GM12878 (cell line): ENCODE measurements around the gene CAMK2B. TPM values are rescaled to one million over a fixed set of nuclear protein-coding genes. Genes with fewer than 3 reads are reported as not detected.

Experiments used
- ATAC-seq: fragments of 200-7000 bp; cut with Tn5 transposase; 3 replicates; pipeline ENCODE4 v1.9.1; 2020; ENCODE audit warnings: mild to moderate bottlenecking, moderate library complexity
- BruUV-seq: library from RNA; stranded (reverse); fragments of 400-500 nt; replicated peaks from 2 replicates; lab custom pipeline; 2021; lab: Mats Ljungman, UMichigan
- CTCF ChIA-PET: fragments of 300-600 bp; sonication (Branson Sonifier 250); formaldehyde crosslinking; extraction: SDS; loops from one replicate; lab custom pipeline; 2021; ENCODE audit warnings: inconsistent platforms; lab: Yijun Ruan, JAX
- POLR2A ChIA-PET: fragments of 350-600 bp; formaldehyde crosslinking; extraction: SDS; loops from one replicate; lab custom pipeline; 2021; ENCODE audit warnings: inconsistent platforms; lab: Charles Lee
- RAD21 ChIA-PET: fragments of 300-600 bp; sonication (Branson Sonifier 250); formaldehyde crosslinking; loops from one replicate; lab custom pipeline; 2023; ENCODE audit warnings: antibody characterized with exemption; ENCODE audit not compliant: unreplicated experiment; lab: Charles Lee
- SMC1A ChIA-PET: fragments of 300-600 bp; sonication (Branson Sonifier 250); formaldehyde crosslinking; loops from one replicate; lab custom pipeline; 2023; ENCODE audit not compliant: unreplicated experiment, uncharacterized antibody; lab: Charles Lee
- DNase-seq: peaks from one replicate; pipeline ENCODE4 v3.0.0-alpha.2; 2011; ENCODE audit warnings: low read depth, low spot score
- FAIRE-seq: peaks from 3 replicates; lab custom pipeline; 2011; peaks lifted over from hg19 to GRCh38; lab: Jason Lieb, UNC
- H2AFZ ChIP-seq: 2 replicates; pipeline ENCODE4 v1.6.0; 2011; ENCODE audit warnings: low read depth, low read length, control low read depth; ENCODE audit not compliant: control insufficient read depth
- H3K27ac ChIP-seq: 2 replicates; pipeline ENCODE4 v1.5.1; 2011; ENCODE audit warnings: control low read depth; ENCODE audit not compliant: control insufficient read depth, insufficient read depth
- H3K27me3 ChIP-seq, 2 experiments: replicated peaks in 1 of 2; 2 replicates each; pipeline versions ENCODE4 v1.6.0 to v1.6.1; 2011; ENCODE audit warnings: low read length in 1 of 2; ENCODE audit not compliant: control insufficient read depth in 2 of 2, insufficient read depth in 2 of 2
- H3K36me3 ChIP-seq, 2 experiments: 2 replicates each; pipeline ENCODE4 v1.5.1; 2011; ENCODE audit warnings: low read length in 1 of 2; ENCODE audit not compliant: control insufficient read depth in 2 of 2, insufficient read depth in 2 of 2
- H3K4me1 ChIP-seq: 2 replicates; pipeline ENCODE4 v1.6.1; 2011; ENCODE audit warnings: mild to moderate bottlenecking, low read length, moderate library complexity, mixed read lengths; ENCODE audit not compliant: control insufficient read depth, insufficient read depth
- H3K4me2 ChIP-seq: 2 replicates; pipeline ENCODE4 v1.6.0; 2011; ENCODE audit warnings: control low read depth; ENCODE audit not compliant: control insufficient read depth, insufficient read depth
- H3K4me3 ChIP-seq: fragments of 200-600 bp; sonication (generic); 2 replicates; pipeline ENCODE4 v1.5.1; 2016
- H3K79me2 ChIP-seq: 2 replicates; pipeline ENCODE4 v1.6.0; 2011; ENCODE audit warnings: low read length; ENCODE audit not compliant: control insufficient read depth, insufficient read depth
- H3K9ac ChIP-seq: 2 replicates; pipeline ENCODE4 v1.8.0; 2011; ENCODE audit warnings: low read length, control low read depth, mixed read lengths; ENCODE audit not compliant: control insufficient read depth, insufficient read depth
- H3K9me3 ChIP-seq: replicated peaks from 3 replicates; pipeline ENCODE4 v1.5.1; 2011; ENCODE audit warnings: mild to moderate bottlenecking, low read length; ENCODE audit not compliant: control insufficient read depth, insufficient read depth
- H4K20me1 ChIP-seq: 2 replicates; pipeline ENCODE4 v1.6.0; 2011; ENCODE audit not compliant: control insufficient read depth, insufficient read depth
- BCL11A ChIP-seq: IDR thresholded peaks from 2 replicates; pipeline ENCODE4 v1.6.1; 2011; ENCODE audit warnings: low read depth, low read length
- CHD1 ChIP-seq: IDR thresholded peaks from 2 replicates; pipeline ENCODE4 v1.6.1; 2012; ENCODE audit warnings: low read depth, low read length, improper control_type of control experiment
- IKZF2 ChIP-seq, 2 experiments: fragments of 450-650 bp; IDR thresholded peaks; 2 replicates each; pipeline ENCODE4 v1.6.1; 2017; ENCODE audit warnings: mild to moderate bottlenecking in 2 of 2, moderate library complexity in 2 of 2
- PBX3 ChIP-seq: IDR thresholded peaks from 2 replicates; pipeline ENCODE4 v1.6.1; 2011; ENCODE audit warnings: mild to moderate bottlenecking, low read depth, low read length, moderate library complexity; ENCODE audit not compliant: insufficient replicate concordance
- POU2F2 ChIP-seq: IDR thresholded peaks from 3 replicates; pipeline ENCODE4 v1.6.1; 2011; ENCODE audit warnings: low read depth, mild to moderate bottlenecking, low read length, borderline replicate concordance
- SPI1 ChIP-seq: IDR thresholded peaks from 2 replicates; pipeline ENCODE4 v1.6.1; 2011; ENCODE audit warnings: low read depth, mild to moderate bottlenecking, low read length, moderate library complexity, borderline replicate concordance; ENCODE audit not compliant: insufficient read depth
- STAT3 ChIP-seq: IDR thresholded peaks from 2 replicates; pipeline ENCODE4 v1.6.1; 2011; ENCODE audit warnings: low read depth, low read length, improper control_type of control experiment
- YBX1 ChIP-seq: fragments of 450-650 bp; IDR thresholded peaks from 2 replicates; pipeline ENCODE4 v1.6.1; 2016; ENCODE audit warnings: antibody characterized with exemption
- ZBTB33 ChIP-seq: fragments of 450-650 bp; IDR thresholded peaks from 2 replicates; pipeline ENCODE4 v1.6.1; 2017; ENCODE audit warnings: mild to moderate bottlenecking
- ZBTB40 ChIP-seq: fragments of 450-650 bp; IDR thresholded peaks from 2 replicates; pipeline ENCODE4 v1.6.1; 2016; ENCODE audit warnings: mild to moderate bottlenecking, moderate library complexity, borderline replicate concordance
- WGBS: methylation state at CpG from one replicate; pipeline ENCODE4 v1.1.6; 2016; ENCODE audit warnings: low lambda C conversion rate; ENCODE audit not compliant: insufficient replicate concordance, insufficient coverage; ENCODE audit errors: missing lambda C conversion rate; 5-methylcytosine and 5-hydroxymethylcytosine counted together
- in situ Hi-C: fragments of 300-500 bp; cut with MboI; formaldehyde crosslinking; loops from 9 replicates; pipeline ENCODE4 v1.14.3; 2018; ENCODE audit warnings: mixed read lengths
- intact Hi-C: fragments of 100-400 bp; cut with micrococcal nuclease; formaldehyde crosslinking; loops from one replicate; pipeline ENCODE4 v1.14.2; 2022; ENCODE audit not compliant: unreplicated experiment
- polyA plus RNA-seq, 11 experiments: library from polyadenylated mRNA; depleted of rRNA in 4 of 11; unstranded in 6 of 11; stranded (reverse) in 5 of 11; fragments of >200 nt; fragmentation: Nextera tagmentation in 4 of 11; fragmentation: Illumina TruSeq in 1 of 11; extraction: Ambion mirVana in 4 of 11; extraction: Trizol in 1 of 11; gene quantifications; 1 replicate in 1 of 11; 2 replicates in 10 of 11; pipeline versions ENCODE4 v1.2.1 to v1.2.3, GENCODE V29; 2011 to 2016; ENCODE audit warnings: inconsistent platforms in 2 of 11, missing spikeins in 2 of 11, low read depth in 1 of 11
- total RNA-seq, 4 experiments: library from RNA; depleted of rRNA in 3 of 4; stranded (reverse); fragments of >200 nt in 3 of 4; fragmentation: Illumina TruSeq in 1 of 4; extraction: Trizol in 1 of 4; gene quantifications; 2 replicates each; pipeline versions ENCODE4 v1.2.1 to v1.2.3, GENCODE V29; 2013 to 2021

CAMK2B gene
- total and polyA plus RNA-seq, 10 of the 15 experiments (the other 5 are each of a cell fraction or from before 2014, with no cell fraction given) = 0.06 to 0.23 (median 0.11) TPM; not detected in 5

GRCh38 chr7:44275146-44275545 is 50.2 kb downstream of the CAMK2B start:
- no peaks in the 10 kb centered on the region for H3K79me2 ChIP-seq
- no peak overlapping the region for H3K4me2 ChIP-seq
- DNase-seq (no peak), ATAC-seq (no peak), FAIRE-seq (no peak)
- H3K9ac ChIP-seq = no peak overlapping the region
- peaks cover 0 to 1% of the 10 kb centered on the region in 2 experiments; a peak in 1 of 4 replicates for H3K27me3 ChIP-seq
- RAD21 ChIA-PET = no interaction called here
- no peaks in the 10 kb centered on the region for H4K20me1 ChIP-seq
- CTCF ChIA-PET = no interaction called here
- in situ Hi-C loops = no loop called here
- H2AFZ ChIP-seq = no peak overlapping the region
- H3K4me1 ChIP-seq = no peaks in the 10 kb centered on the region
- POLR2A ChIA-PET = no interaction called here
- no peak for TF ChIP-seq YBX1
- no peak for TF ChIP-seq STAT3
- TF ChIP-seq IKZF2 (IDR thresholded peaks at IDR 0.05) = no peak
- 76% methylated on average over 7 of the region's 7 CpGs for WGBS
- SMC1A ChIA-PET = no interaction called here
- no peaks in the 10 kb centered on the region for H3K36me3 ChIP-seq
- intact Hi-C loops = no loop called here
- no peak overlapping the region for H3K27ac ChIP-seq
- no TSS peak for BruUV-seq
- no peak overlapping the region for H3K4me3 ChIP-seq
- H3K9me3 ChIP-seq = no peaks in the 10 kb centered on the region

GRCh38 chr7:44274623-44274975 is 50.8 kb downstream of the CAMK2B start:
- H3K4me3 ChIP-seq = no peak overlapping the region
- DNase-seq (no peak), FAIRE-seq (no peak), ATAC-seq (no peak)
- no peaks in the 10 kb centered on the region for H3K79me2 ChIP-seq
- POLR2A ChIA-PET = interaction anchor here (1.0 kb wide), 1 partner anchor 17 kb away, joined by 6 read pairs; no protein-coding TSS in a partner anchor
- in situ Hi-C loops = no loop called here
- RAD21 ChIA-PET = interaction anchor here (1.1 to 1.4 kb wide), 3 partner anchors 15 to 33 kb away, joined by 4 to 10 read pairs (median 7); no protein-coding TSS in a partner anchor
- CTCF ChIA-PET = interaction anchor here (1.0 kb wide), 3 partner anchors 17 to 34 kb away, joined by 3 to 4 read pairs (median 4); no protein-coding TSS in a partner anchor
- no peaks in the 10 kb centered on the region for H4K20me1 ChIP-seq
- no peak overlapping the region for H3K4me2 ChIP-seq
- WGBS = 20% methylated on average over 3 of the region's 3 CpGs
- intact Hi-C loops = no loop called here
- peaks cover 0 to 1% of the 10 kb centered on the region in 2 experiments; a peak in 1 of 4 replicates for H3K27me3 ChIP-seq
- H3K9me3 ChIP-seq = no peaks in the 10 kb centered on the region
- H3K36me3 ChIP-seq = no peaks in the 10 kb centered on the region
- no peaks in the 10 kb centered on the region for H3K4me1 ChIP-seq
- SMC1A ChIA-PET = interaction anchor here (1.0 to 1.4 kb wide), 2 partner anchors 17 to 129 kb away, joined by 3 to 5 read pairs; no protein-coding TSS in a partner anchor
- no peak overlapping the region for H2AFZ ChIP-seq
- no peak overlapping the region for H3K27ac ChIP-seq
- BruUV-seq = no TSS peak
- H3K9ac ChIP-seq = no peak overlapping the region
- no peak for TF ChIP-seq BCL11A
- no peak for TF ChIP-seq SPI1
- TF ChIP-seq POU2F2 = no peak
- no peak for TF ChIP-seq PBX3
- TF ChIP-seq ZBTB33 = no peak
- no peak for TF ChIP-seq ZBTB40
- no peak for TF ChIP-seq CHD1
